Spleen (tissue), 11 donors: Measurements from ENCODE around the gene RRAGD. TPM values are rescaled to one million over a fixed set of nuclear protein-coding genes. Genes with fewer than 3 reads are reported as not detected.

Experiments
- DNase-seq: peaks from one replicate; pipeline ENCODE4 v3.0.0-alpha.2; 2020
- H3K27ac ChIP-seq, 8 donors: fragments of 200-600 bp; sonication (generic) in 7 of 8; 1 replicate in 4 of 8; 2 replicates in 4 of 8; pipeline versions ENCODE4 v1.5.0 to v1.8.0; 2016 to 2021; ENCODE audit warnings: inconsistent platforms in 4 of 8, mild to moderate bottlenecking in 4 of 8, moderate library complexity in 1 of 8
- H3K27me3 ChIP-seq, 7 donors: fragments of 200-600 bp; sonication (generic) in 6 of 7; replicated peaks in 1 of 7; 1 replicate in 4 of 7; 2 replicates in 3 of 7; pipeline versions ENCODE4 v1.5.0 to v1.8.0; 2016 to 2021; ENCODE audit warnings: inconsistent platforms in 3 of 7, mild to moderate bottlenecking in 1 of 7
- H3K36me3 ChIP-seq, 6 donors: fragments of 200-600 bp; sonication (generic) in 5 of 6; 1 replicate in 4 of 6; 2 replicates in 2 of 6; pipeline versions ENCODE4 v1.5.0 to v1.8.0; 2016 to 2021; ENCODE audit warnings: inconsistent platforms in 2 of 6
- H3K4me1 ChIP-seq, 6 donors: fragments of 200-600 bp; sonication (generic) in 5 of 6; 1 replicate in 3 of 6; 2 replicates in 3 of 6; pipeline versions ENCODE4 v1.5.0 to v1.8.0; 2016 to 2021; ENCODE audit warnings: inconsistent platforms in 3 of 6
- H3K4me3 ChIP-seq, 8 donors: fragments of 200-600 bp; sonication (generic) in 7 of 8; 1 replicate in 4 of 8; 2 replicates in 4 of 8; pipeline versions ENCODE4 v1.5.0 to v1.8.0; 2016 to 2021; ENCODE audit warnings: inconsistent platforms in 4 of 8, mild to moderate bottlenecking in 4 of 8, moderate library complexity in 2 of 8
- H3K9me3 ChIP-seq, 8 donors: fragments of 200-600 bp; sonication (generic) in 7 of 8; 1 replicate in 4 of 8; 2 replicates in 4 of 8; pipeline versions ENCODE4 v1.5.0 to v1.8.0; 2016 to 2021; ENCODE audit warnings: inconsistent platforms in 4 of 8
- POLR2A ChIP-seq, 3 donors: fragments of 450-650 bp; IDR thresholded peaks; one replicate each; pipeline ENCODE4 v1.5.1; 2017; ENCODE audit warnings: antibody characterized with exemption in 3 of 3, mild to moderate bottlenecking in 1 of 3
- POLR2AphosphoS5 ChIP-seq, 3 donors: sonication (generic); formaldehyde crosslinking; IDR thresholded peaks; one replicate each; pipeline ENCODE4 v1.5.1; 2017; ENCODE audit warnings: antibody characterized with exemption in 3 of 3
- WGBS, 5 donors: extraction: QIAGEN DNeasy Blood & Tissue Kit in 3 of 5; methylation state at CpG; one replicate each; pipeline versions ENCODE4 v1.1.5 to v1.1.7; 2013 to 2018; 5-methylcytosine and 5-hydroxymethylcytosine counted together
- intact Hi-C: fragments of 100-400 bp; cut with DNase I; formaldehyde crosslinking; loops from one replicate; pipeline ENCODE4 v1.15.0; 2023; ENCODE audit warnings: low total_unique reads
- polyA plus RNA-seq, 3 donors: library from polyadenylated mRNA; stranded (reverse); fragments of 200-250 nt; gene quantifications; one replicate each; pipeline ENCODE4 v1.2.1, GENCODE V29; 2013
- total RNA-seq, 7 donors: library from RNA; depleted of rRNA in 3 of 7; stranded (reverse); fragments of >200 nt in 3 of 7; fragmentation: NEBNext Ultra II Directional in 4 of 7; extraction: Animal tissue kit (Norgen Biotek cat#: 25700) in 4 of 7; gene quantifications; one replicate each; pipeline versions ENCODE4 v1.1.0 to v1.2.1, GENCODE V29; 2016 to 2021
- TF ChIP-seq, protein P1 (sequence below), 11 experiments: fragments of 200-600 bp in 7 of 11; fragments of 450-650 bp in 4 of 11; sonication (generic) in 4 of 11; IDR thresholded peaks in 8 of 11; conservative IDR thresholded peaks in 3 of 11; 1 replicate in 7 of 11; 2 replicates in 4 of 11; pipeline versions ENCODE4 v1.4.0 to v1.8.0; 2016 to 2021; ENCODE audit warnings: antibody characterized with exemption in 11 of 11, inconsistent platforms in 4 of 11, mild to moderate bottlenecking in 1 of 11
- donor health status: healthy with polysubstance abuse.
- donor health status: DM: no; HTN: no; CAD: no; lungs with moderate emphysema.
- donor health status: DM: no; HTN: no; CAD: no.
- donor health status: Bipolar disorder and iron deficiency.
- donor health status: healthy.
- donor health status: DM: no; HTN: no; CAD: no.
- donor health status: DM: yes; HTN: yes; CAD: no.

RRAGD gene
- total and polyA plus RNA-seq, 10 donors: 3.1 to 26.5 (median 15.4) TPM

DNA sequence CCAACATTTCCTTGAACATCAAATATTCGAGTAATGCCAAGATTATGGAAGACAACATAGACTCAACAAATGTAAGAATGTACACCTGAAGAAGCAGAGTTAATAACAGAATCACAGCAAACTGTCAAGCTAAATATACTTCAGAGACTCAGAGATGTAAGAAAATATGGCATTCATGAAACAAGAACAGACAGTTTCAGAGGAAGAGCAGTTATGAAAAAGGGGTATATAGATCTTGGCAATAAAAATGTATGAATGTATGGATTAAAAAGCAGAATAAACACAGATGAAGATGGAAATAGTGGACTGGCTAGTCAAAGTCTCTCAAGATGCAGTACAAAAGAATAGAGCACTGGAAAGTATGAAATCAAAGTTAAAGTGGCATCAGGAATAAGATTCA, 18.4 kb downstream of the RRAGD start:
- Histone ChIP-seq H3K4me3 (no peak overlapping the region), H3K27ac (no peak overlapping the region), H3K4me1 (no peaks in the 10 kb centered on the region), H3K27me3 (no peaks in the 10 kb centered on the region), H3K9me3 (peaks cover 0 to 11% (median 3%) of the 10 kb centered on the region in 8 donors), H3K36me3 (no peaks in the 10 kb centered on the region)
- intact Hi-C loops: no loop called here
- DNase-seq: no peak
- WGBS, 5 donors: 85 to 97% (median 94%) methylated on average over 1 of the region's 1 CpG
- TF ChIP-seq, protein P1, sequence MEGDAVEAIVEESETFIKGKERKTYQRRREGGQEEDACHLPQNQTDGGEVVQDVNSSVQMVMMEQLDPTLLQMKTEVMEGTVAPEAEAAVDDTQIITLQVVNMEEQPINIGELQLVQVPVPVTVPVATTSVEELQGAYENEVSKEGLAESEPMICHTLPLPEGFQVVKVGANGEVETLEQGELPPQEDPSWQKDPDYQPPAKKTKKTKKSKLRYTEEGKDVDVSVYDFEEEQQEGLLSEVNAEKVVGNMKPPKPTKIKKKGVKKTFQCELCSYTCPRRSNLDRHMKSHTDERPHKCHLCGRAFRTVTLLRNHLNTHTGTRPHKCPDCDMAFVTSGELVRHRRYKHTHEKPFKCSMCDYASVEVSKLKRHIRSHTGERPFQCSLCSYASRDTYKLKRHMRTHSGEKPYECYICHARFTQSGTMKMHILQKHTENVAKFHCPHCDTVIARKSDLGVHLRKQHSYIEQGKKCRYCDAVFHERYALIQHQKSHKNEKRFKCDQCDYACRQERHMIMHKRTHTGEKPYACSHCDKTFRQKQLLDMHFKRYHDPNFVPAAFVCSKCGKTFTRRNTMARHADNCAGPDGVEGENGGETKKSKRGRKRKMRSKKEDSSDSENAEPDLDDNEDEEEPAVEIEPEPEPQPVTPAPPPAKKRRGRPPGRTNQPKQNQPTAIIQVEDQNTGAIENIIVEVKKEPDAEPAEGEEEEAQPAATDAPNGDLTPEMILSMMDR (IDR thresholded peaks at IDR 0.05 in 8 of 11, conservative IDR thresholded peaks at IDR 0.05 in 3 of 11): no peak
- TF ChIP-seq POLR2A (IDR thresholded peaks at IDR 0.05) (no peak), POLR2AphosphoS5 (IDR thresholded peaks at IDR 0.05) (no peak)

DNA sequence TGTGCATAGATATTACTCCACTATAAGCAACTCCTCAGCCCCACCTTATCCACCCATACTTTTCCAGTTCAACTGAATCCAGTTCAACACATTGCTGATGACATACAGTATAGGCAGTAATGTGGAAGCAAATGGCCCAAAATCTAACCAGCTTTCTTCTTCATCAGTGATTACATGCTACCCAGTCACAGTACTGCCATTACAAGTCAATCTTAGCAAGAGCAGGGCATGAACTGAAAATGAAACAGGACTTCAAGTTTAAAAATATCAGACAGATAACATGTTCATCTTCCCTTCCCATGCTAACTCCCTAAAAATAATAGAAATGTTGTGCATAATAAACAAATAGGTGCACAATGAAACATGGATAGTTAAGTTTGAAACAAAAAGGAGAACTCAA, 19.2 kb downstream of the RRAGD start:
- Histone ChIP-seq H3K4me3 (no peak overlapping the region), H3K27me3 (no peaks in the 10 kb centered on the region), H3K9me3 (peaks cover 0 to 11% (median 3%) of the 10 kb centered on the region in 8 donors), H3K27ac (no peak overlapping the region), H3K36me3 (no peaks in the 10 kb centered on the region), H3K4me1 (peaks cover 0 to 3% (median under 1%) of the 10 kb centered on the region in 6 donors)
- TF ChIP-seq, protein P1 (IDR thresholded peaks at IDR 0.05 in 8 of 11, conservative IDR thresholded peaks at IDR 0.05 in 3 of 11): no peak
- no peak for TF ChIP-seq POLR2AphosphoS5 (IDR thresholded peaks at IDR 0.05)
- no peak for TF ChIP-seq POLR2A (IDR thresholded peaks at IDR 0.05)
- intact Hi-C loops: no loop called here
- no peak for DNase-seq

DNA sequence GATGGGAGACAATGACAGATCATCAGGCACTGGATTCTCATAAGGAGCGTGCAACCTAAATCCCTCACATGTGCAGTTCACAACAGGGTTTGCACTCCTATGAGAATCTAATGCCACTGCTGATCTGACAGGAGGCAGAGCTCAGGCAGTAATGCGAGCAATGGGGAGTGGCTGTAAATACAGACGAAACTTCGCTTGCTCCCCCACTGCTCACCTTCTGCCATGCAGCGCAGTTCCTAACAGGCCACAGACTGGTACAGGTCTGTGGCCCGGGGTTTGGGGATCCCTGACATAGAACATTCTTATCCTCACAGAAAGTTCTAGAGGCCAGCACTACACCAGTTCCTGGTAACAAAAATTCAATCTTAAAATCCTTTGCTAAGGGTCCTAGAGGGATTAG, 23.2 kb downstream of the RRAGD start:
- no peaks in the 10 kb centered on the region for H3K36me3 ChIP-seq
- intact Hi-C loops: no loop called here
- H3K27ac ChIP-seq: no peak overlapping the region
- peaks cover 0 to 9% (median 3%) of the 10 kb centered on the region in 8 donors for H3K9me3 ChIP-seq
- WGBS, 5 donors: 92 to 98% (median 94%) methylated on average over 6 of the region's 6 CpGs
- peaks cover 0 to 11% (median 4%) of the 10 kb centered on the region in 6 donors for H3K4me1 ChIP-seq
- no peak for TF ChIP-seq POLR2A (IDR thresholded peaks at IDR 0.05)
- TF ChIP-seq POLR2AphosphoS5 (IDR thresholded peaks at IDR 0.05): no peak
- TF ChIP-seq, protein P1 (IDR thresholded peaks at IDR 0.05 in 8 of 11, conservative IDR thresholded peaks at IDR 0.05 in 3 of 11): no peak
- no peaks in the 10 kb centered on the region for H3K27me3 ChIP-seq
- H3K4me3 ChIP-seq: no peak overlapping the region
- no peak for DNase-seq

DNA sequence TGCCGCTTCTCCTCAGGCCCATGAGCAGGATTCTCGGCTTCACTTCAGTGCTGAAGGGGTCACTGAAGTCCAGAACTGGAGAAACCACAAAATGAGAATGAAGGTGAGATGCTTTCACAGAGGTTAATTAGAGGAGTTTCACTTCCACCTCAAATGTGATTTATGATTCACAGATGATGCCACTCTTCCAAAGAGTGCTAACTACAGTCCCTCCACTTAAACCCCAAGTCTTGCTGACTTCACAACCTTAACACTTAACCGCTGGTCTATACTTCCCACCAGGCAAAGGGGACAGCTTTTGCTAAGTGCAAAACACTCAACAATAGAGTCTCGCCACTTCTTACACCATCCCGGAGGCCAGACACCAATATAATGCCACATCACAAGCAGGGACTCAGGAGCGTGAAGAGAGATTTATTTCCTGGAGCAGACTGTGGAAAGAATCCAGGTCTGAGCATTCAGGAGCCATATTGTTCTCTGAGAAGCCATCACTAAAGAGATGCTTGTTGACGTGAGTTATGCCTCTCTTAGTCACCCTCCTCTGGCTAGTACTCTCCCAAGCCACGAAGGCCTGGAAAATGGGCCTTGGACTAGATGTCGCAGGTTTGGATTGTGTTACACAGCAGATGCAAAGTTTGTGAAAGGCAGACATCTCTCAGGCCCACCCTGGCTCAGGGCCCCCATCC, 24.4 kb downstream of the RRAGD start:
- H3K4me3 ChIP-seq: no peak overlapping the region
- H3K36me3 ChIP-seq: no peaks in the 10 kb centered on the region
- WGBS, 5 donors: 78 to 88% (median 86%) methylated on average over 9 of the region's 9 CpGs
- H3K9me3 ChIP-seq: no peaks in the 10 kb centered on the region
- intact Hi-C loops: no loop called here
- no peak for TF ChIP-seq POLR2AphosphoS5 (IDR thresholded peaks at IDR 0.05)
- TF ChIP-seq, protein P1 (IDR thresholded peaks at IDR 0.05 in 8 of 11, conservative IDR thresholded peaks at IDR 0.05 in 3 of 11): no peak
- no peak for TF ChIP-seq POLR2A (IDR thresholded peaks at IDR 0.05)
- H3K27ac ChIP-seq: no peak overlapping the region
- peaks cover 0 to 11% (median 4%) of the 10 kb centered on the region in 6 donors for H3K4me1 ChIP-seq
- no peak for DNase-seq
- no peaks in the 10 kb centered on the region for H3K27me3 ChIP-seq
